ENCODE measurements around the gene DPF3. TPM values are rescaled to one million over a fixed set of nuclear protein-coding genes. Genes with fewer than 3 reads are reported as not detected.
A peak's percentile ranks its signal among the peaks of the same experiment; 100 is the strongest.

Gene DPF3
- total RNA-seq, 3 donors from 2014 or later (not counting 1 experiment from before 2014, with no cell fraction given): 1.4 to 1.8 (median 1.4) TPM

DNA sequence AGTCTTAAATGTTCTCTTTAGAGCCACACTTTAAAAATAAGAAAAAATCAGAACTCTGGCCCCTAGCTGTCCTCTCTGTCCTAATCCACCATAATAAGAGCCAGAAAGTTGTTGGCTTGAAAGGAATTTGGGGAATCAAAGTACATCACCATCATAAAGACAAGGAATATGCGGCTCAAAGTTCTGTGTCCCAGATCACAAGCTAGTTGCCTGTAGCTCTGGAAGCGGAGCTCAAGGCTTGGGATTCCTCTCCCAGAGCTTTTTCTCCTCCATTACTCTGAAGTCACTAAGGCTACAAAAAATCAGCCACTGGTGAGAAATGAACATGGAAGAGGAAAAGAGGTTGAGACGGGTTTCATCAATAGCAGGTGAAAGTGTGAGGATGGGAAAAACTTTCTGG lies 6.4 kb downstream of the DPF3 start:
- Mint-ChIP-seq H3K27me3 (ENCODE audit: low read depth in 2 of 2) (peaks cover 15 to 35% of the 10 kb centered on the region in 2 donors), H3K4me3 (no peak overlapping the region), H3K9me3 (no peaks in the 10 kb centered on the region), H3K4me1 (peaks cover 22 to 25% of the 10 kb centered on the region in 2 donors), H3K36me3 (no peaks in the 10 kb centered on the region), H3K27ac (no peak overlapping the region)
- H3K27ac ChIP-seq (ENCODE audit: low read length): no peak overlapping the region
- H3K36me3 ChIP-seq (ENCODE audit: control insufficient read depth, insufficient read depth, low read length): no peaks in the 10 kb centered on the region
- intact Hi-C loops (cut with micrococcal nuclease): no loop called here
- ATAC-seq: no peak
- H3K9me3 ChIP-seq (ENCODE audit: control insufficient read depth, insufficient read depth, low read length): no peaks in the 10 kb centered on the region
- TF ChIP-seq, protein P1, sequence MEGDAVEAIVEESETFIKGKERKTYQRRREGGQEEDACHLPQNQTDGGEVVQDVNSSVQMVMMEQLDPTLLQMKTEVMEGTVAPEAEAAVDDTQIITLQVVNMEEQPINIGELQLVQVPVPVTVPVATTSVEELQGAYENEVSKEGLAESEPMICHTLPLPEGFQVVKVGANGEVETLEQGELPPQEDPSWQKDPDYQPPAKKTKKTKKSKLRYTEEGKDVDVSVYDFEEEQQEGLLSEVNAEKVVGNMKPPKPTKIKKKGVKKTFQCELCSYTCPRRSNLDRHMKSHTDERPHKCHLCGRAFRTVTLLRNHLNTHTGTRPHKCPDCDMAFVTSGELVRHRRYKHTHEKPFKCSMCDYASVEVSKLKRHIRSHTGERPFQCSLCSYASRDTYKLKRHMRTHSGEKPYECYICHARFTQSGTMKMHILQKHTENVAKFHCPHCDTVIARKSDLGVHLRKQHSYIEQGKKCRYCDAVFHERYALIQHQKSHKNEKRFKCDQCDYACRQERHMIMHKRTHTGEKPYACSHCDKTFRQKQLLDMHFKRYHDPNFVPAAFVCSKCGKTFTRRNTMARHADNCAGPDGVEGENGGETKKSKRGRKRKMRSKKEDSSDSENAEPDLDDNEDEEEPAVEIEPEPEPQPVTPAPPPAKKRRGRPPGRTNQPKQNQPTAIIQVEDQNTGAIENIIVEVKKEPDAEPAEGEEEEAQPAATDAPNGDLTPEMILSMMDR (IDR thresholded peaks at IDR 0.05): no peak
- DNase-seq: no peak
- 96% methylated on average over 3 of the region's 3 CpGs for WGBS (ENCODE audit: insufficient coverage)
- peaks cover 31% of the 10 kb centered on the region for H3K4me1 ChIP-seq (ENCODE audit: control insufficient read depth, insufficient read depth, low read length)
- H3K27me3 ChIP-seq (ENCODE audit: control insufficient read depth, insufficient read depth, low read length): peaks cover 15% of the 10 kb centered on the region
- no peak overlapping the region for H3K4me3 ChIP-seq (ENCODE audit: low read length)

DNA sequence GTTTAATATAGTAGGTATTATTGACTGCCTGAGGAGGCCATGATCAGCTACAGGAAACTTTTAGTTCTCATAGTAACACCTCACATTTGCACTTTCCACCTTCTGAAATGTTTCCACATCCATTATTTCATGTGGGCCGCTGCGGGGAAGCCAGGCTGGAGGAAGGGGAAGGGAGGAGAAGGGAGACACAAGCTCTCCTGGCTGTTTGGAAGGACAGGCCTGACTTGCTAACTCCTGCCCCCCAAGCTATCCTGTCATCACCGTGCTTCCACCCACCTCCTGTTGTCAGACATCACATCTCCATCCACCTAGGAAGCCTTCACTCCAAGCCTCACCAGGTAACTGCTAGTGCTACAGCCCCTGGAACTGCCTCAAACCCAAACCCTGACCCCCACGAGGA lies 9.5 kb downstream of the DPF3 start:
- Mint-ChIP-seq H3K9me3 (no peaks in the 10 kb centered on the region), H3K27ac (no peak overlapping the region), H3K27me3 (ENCODE audit: low read depth in 2 of 2) (peaks cover 8 to 28% of the 10 kb centered on the region in 2 donors), H3K4me1 (peaks cover 23 to 32% of the 10 kb centered on the region in 2 donors), H3K36me3 (no peaks in the 10 kb centered on the region), H3K4me3 (no peak overlapping the region)
- ATAC-seq: no peak
- WGBS (ENCODE audit: insufficient coverage): 72% methylated on average over 4 of the region's 4 CpGs
- Histone ChIP-seq H3K27ac (ENCODE audit: low read length) (no peak overlapping the region), H3K27me3 (ENCODE audit: control insufficient read depth, insufficient read depth, low read length) (no peaks in the 10 kb centered on the region), H3K36me3 (ENCODE audit: control insufficient read depth, insufficient read depth, low read length) (no peaks in the 10 kb centered on the region), H3K4me1 (ENCODE audit: control insufficient read depth, insufficient read depth, low read length) (peaks cover 30% of the 10 kb centered on the region), H3K4me3 (ENCODE audit: low read length) (no peak overlapping the region), H3K9me3 (ENCODE audit: control insufficient read depth, insufficient read depth, low read length) (no peaks in the 10 kb centered on the region)
- intact Hi-C loops (cut with micrococcal nuclease): no loop called here
- no peak for DNase-seq
- TF ChIP-seq, protein P1 (IDR thresholded peaks at IDR 0.05): no peak

DNA sequence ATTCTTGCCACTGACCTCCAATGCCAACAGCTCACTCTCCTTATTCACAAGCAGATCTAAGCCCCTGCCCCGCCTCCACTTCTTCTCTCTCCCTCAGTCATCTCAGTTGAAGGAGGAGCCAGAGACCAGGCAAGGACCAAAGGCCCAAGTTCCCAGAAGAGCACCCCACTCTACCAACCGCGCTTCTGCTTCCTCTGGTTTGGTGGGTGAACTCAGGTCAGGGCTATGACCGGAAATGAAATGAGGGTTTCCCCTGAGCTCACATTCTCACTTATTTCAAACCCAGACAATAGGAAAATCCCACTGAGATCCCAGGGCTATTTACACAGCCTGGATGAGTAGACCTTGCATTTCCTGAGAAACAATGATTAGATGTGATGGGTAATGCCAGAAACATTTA lies 9.9 kb downstream of the DPF3 start:
- Mint-ChIP-seq H3K36me3 (no peaks in the 10 kb centered on the region), H3K9me3 (no peaks in the 10 kb centered on the region), H3K27ac (no peak overlapping the region), H3K4me3 (no peak overlapping the region), H3K4me1 (peaks cover 23 to 35% of the 10 kb centered on the region in 2 donors), H3K27me3 (ENCODE audit: low read depth in 2 of 2) (peaks cover 8 to 25% of the 10 kb centered on the region in 2 donors)
- Histone ChIP-seq H3K27me3 (ENCODE audit: control insufficient read depth, insufficient read depth, low read length) (no peaks in the 10 kb centered on the region), H3K4me1 (ENCODE audit: control insufficient read depth, insufficient read depth, low read length) (peaks cover 32% of the 10 kb centered on the region), H3K36me3 (ENCODE audit: control insufficient read depth, insufficient read depth, low read length) (no peaks in the 10 kb centered on the region), H3K9me3 (ENCODE audit: control insufficient read depth, insufficient read depth, low read length) (no peaks in the 10 kb centered on the region), H3K27ac (ENCODE audit: low read length) (no peak overlapping the region), H3K4me3 (ENCODE audit: low read length) (no peak overlapping the region)
- TF ChIP-seq, protein P1 (IDR thresholded peaks at IDR 0.05): no peak
- intact Hi-C loops (cut with micrococcal nuclease): no loop called here
- ATAC-seq: peak; percentile 57 to 88 (median 63)
- DNase-seq: no peak
- WGBS (ENCODE audit: insufficient coverage): 30% methylated on average over 4 of the region's 4 CpGs

DNA sequence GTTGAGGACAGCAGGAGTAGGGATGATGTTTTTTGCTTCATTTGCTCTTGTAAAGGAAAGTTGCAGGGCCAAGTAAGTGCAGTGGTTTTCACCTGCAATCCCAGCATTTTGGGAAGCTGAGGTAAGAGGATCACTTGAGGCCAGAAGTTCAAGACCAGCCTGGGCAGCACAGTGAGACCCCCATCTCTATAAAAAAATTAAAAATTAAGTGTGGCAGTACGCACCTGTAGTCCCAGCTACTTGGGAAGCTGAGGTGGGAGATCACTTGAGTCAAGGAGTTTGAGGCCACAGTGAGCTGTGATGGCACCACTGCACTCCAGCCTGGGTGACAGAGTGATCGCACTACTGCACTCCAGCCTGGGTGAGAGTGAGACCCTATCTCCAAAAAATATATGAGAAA lies 10.8 kb downstream of the DPF3 start:
- peaks cover 32% of the 10 kb centered on the region for H3K4me1 ChIP-seq (ENCODE audit: control insufficient read depth, insufficient read depth, low read length)
- intact Hi-C loops (cut with micrococcal nuclease): no loop called here
- no peaks in the 10 kb centered on the region for H3K36me3 ChIP-seq (ENCODE audit: control insufficient read depth, insufficient read depth, low read length)
- Mint-ChIP-seq H3K4me3 (no peak overlapping the region), H3K27me3 (ENCODE audit: low read depth in 2 of 2) (peaks cover 8 to 23% of the 10 kb centered on the region in 2 donors), H3K27ac (no peak overlapping the region), H3K9me3 (no peaks in the 10 kb centered on the region), H3K4me1 (peaks cover 23 to 35% of the 10 kb centered on the region in 2 donors), H3K36me3 (no peaks in the 10 kb centered on the region)
- no peak for ATAC-seq
- H3K4me3 ChIP-seq (ENCODE audit: low read length): no peak overlapping the region
- no peak overlapping the region for H3K27ac ChIP-seq (ENCODE audit: low read length)
- H3K27me3 ChIP-seq (ENCODE audit: control insufficient read depth, insufficient read depth, low read length): no peaks in the 10 kb centered on the region
- DNase-seq: no peak
- H3K9me3 ChIP-seq (ENCODE audit: control insufficient read depth, insufficient read depth, low read length): no peaks in the 10 kb centered on the region
- 93% methylated on average over 2 of the region's 2 CpGs for WGBS (ENCODE audit: insufficient coverage)
- TF ChIP-seq, protein P1 (IDR thresholded peaks at IDR 0.05): no peak
